ENCODE results near the gene SPOCK3.

SPOCK3 gene

GRCh38 chr4:166991006-166991561, 243.2 kb downstream of the SPOCK3 start:
- no peaks in the 10 kb centered on the region for H4K20me1 ChIP-seq (ENCODE audit: insufficient read depth, low read length)
- no peaks in the 10 kb centered on the region for H3K9me2 ChIP-seq (ENCODE audit: low read depth, low read length)
- H2AFZ ChIP-seq (ENCODE audit: low read length): no peak overlapping the region
- no peak for TF ChIP-seq CTCF (IDR thresholded peaks at IDR 0.05; ENCODE audit: low read length)
- TF ChIP-seq EZH2 (IDR thresholded peaks at IDR 0.05; ENCODE audit: borderline replicate concordance, low read length): no peak
- H3K9ac ChIP-seq (ENCODE audit: low read length): no peak overlapping the region
- H3K9me3 ChIP-seq (ENCODE audit: low read length): no peaks in the 10 kb centered on the region
- no peak overlapping the region for H3K4me3 ChIP-seq (ENCODE audit: low read depth, low read length, poor library complexity, severe bottlenecking)
- H3K27me3 ChIP-seq (ENCODE audit: insufficient read depth, low read length): no peaks in the 10 kb centered on the region
- no peaks in the 10 kb centered on the region for H3F3A ChIP-seq (ENCODE audit: insufficient read depth, low read length)
- H3K4me1 ChIP-seq (ENCODE audit: insufficient read depth, low read length, severe bottlenecking): peaks cover 37% of the 10 kb centered on the region
- no peaks in the 10 kb centered on the region for H3K36me3 ChIP-seq (ENCODE audit: insufficient read depth, low read length)
- no peak overlapping the region for H3K4me2 ChIP-seq (ENCODE audit: low read length)
- H3K79me2 ChIP-seq (ENCODE audit: insufficient read depth, low read length): no peaks in the 10 kb centered on the region
- no peak overlapping the region for H3K27ac ChIP-seq (ENCODE audit: low read depth, low read length, poor library complexity, severe bottlenecking)

DNA sequence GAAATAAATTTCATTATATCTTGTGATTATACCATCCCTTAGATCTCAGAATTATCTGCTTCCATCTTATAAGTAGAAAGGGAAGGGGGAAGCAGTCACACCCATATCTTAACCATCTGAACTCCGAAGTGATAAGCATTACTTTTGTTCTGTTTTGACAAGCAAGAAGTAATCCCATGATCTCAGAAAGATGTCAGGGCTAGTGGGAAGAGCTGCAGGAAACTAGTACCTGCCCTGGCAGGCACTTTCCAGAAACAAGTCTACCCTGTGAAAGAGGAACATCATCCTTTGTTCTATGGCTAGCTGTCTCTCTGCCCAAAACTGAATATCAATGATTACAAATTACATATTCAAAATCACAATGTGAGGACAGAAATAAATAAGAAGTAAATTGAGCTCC, 244.4 kb downstream of the SPOCK3 start:
- Histone ChIP-seq H3K79me2 (ENCODE audit: insufficient read depth, low read length) (no peaks in the 10 kb centered on the region), H3F3A (ENCODE audit: insufficient read depth, low read length) (no peaks in the 10 kb centered on the region), H4K20me1 (ENCODE audit: insufficient read depth, low read length) (no peaks in the 10 kb centered on the region), H3K4me1 (ENCODE audit: insufficient read depth, low read length, severe bottlenecking) (peaks cover 31% of the 10 kb centered on the region), H3K4me2 (ENCODE audit: low read length) (no peak overlapping the region), H3K9me2 (ENCODE audit: low read depth, low read length) (no peaks in the 10 kb centered on the region), H3K9me3 (ENCODE audit: low read length) (no peaks in the 10 kb centered on the region), H3K4me3 (ENCODE audit: low read depth, low read length, poor library complexity, severe bottlenecking) (no peak overlapping the region), H3K36me3 (ENCODE audit: insufficient read depth, low read length) (no peaks in the 10 kb centered on the region), H3K27ac (ENCODE audit: low read depth, low read length, poor library complexity, severe bottlenecking) (no peak overlapping the region), H2AFZ (ENCODE audit: low read length) (no peak overlapping the region), H3K9ac (ENCODE audit: low read length) (no peak overlapping the region), H3K27me3 (ENCODE audit: insufficient read depth, low read length) (no peaks in the 10 kb centered on the region)
- TF ChIP-seq EZH2 (IDR thresholded peaks at IDR 0.05; ENCODE audit: borderline replicate concordance, low read length): no peak
- no peak for TF ChIP-seq CTCF (IDR thresholded peaks at IDR 0.05; ENCODE audit: low read length)

DNA sequence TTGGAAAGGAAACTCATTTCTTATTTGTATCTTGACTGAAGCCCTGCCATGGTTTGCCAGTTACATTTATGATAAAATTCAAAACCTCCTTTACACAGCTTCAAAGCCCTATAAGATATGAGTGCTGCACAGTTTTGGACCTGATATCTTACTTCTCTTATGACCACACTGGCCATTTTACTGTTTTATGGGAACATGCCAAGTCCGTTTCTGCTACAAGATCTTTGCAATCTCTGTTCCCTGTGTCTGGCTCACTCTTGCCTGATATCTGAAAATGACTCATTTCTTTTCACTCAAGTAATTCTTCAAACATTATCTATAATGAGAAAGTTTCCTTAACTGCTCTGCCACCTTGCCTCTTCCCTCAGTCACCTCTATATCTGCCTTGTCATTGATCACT, 247.3 kb downstream of the SPOCK3 start:
- Histone ChIP-seq H3K4me1 (ENCODE audit: insufficient read depth, low read length, severe bottlenecking) (peaks cover 12% of the 10 kb centered on the region), H3K27ac (ENCODE audit: low read depth, low read length, poor library complexity, severe bottlenecking) (no peak overlapping the region), H2AFZ (ENCODE audit: low read length) (peak overlapping the region; percentile 55; the same call in 1 of the 2 replicates), H3K9ac (ENCODE audit: low read length) (no peak overlapping the region), H3F3A (ENCODE audit: insufficient read depth, low read length) (no peaks in the 10 kb centered on the region), H4K20me1 (ENCODE audit: insufficient read depth, low read length) (no peaks in the 10 kb centered on the region), H3K36me3 (ENCODE audit: insufficient read depth, low read length) (no peaks in the 10 kb centered on the region), H3K9me3 (ENCODE audit: low read length) (no peaks in the 10 kb centered on the region), H3K79me2 (ENCODE audit: insufficient read depth, low read length) (no peaks in the 10 kb centered on the region), H3K27me3 (ENCODE audit: insufficient read depth, low read length) (no peaks in the 10 kb centered on the region), H3K4me2 (ENCODE audit: low read length) (no peak overlapping the region), H3K9me2 (ENCODE audit: low read depth, low read length) (no peaks in the 10 kb centered on the region), H3K4me3 (ENCODE audit: low read depth, low read length, poor library complexity, severe bottlenecking) (no peak overlapping the region)
- TF ChIP-seq CTCF (IDR thresholded peaks at IDR 0.05; ENCODE audit: low read length) (no peak), EZH2 (IDR thresholded peaks at IDR 0.05; ENCODE audit: borderline replicate concordance, low read length) (no peak)

All from OCI-LY1 (cell line).